ENCODE data around the gene TBCCD1.
"Not testable (repeated sequence)": the region's sequence is repeated elsewhere in the genome, so short reads cannot be mapped to it uniquely, and the experiment has no call there.

Gene TBCCD1

GRCh38 chr3:186588632-186589031 lies 21.5 kb upstream of the TBCCD1 start:
- Histone ChIP-seq H3K4me1 (ENCODE audit: control extremely low read depth in 1 of 4, control insufficient read depth in 4 of 4, insufficient read depth in 4 of 4, low read length in 3 of 4) (no peaks in the 10 kb centered on the region), H3K27me3 (replicated peaks in 2 of 5; ENCODE audit: control insufficient read depth in 4 of 5, insufficient read depth in 5 of 5, low read length in 4 of 5) (no peaks in the 10 kb centered on the region), H3K27ac (ENCODE audit: insufficient read depth in 1 of 2, low read depth in 1 of 2, low read length in 2 of 2, poor library complexity in 1 of 2, severe bottlenecking in 2 of 2) (no peak overlapping the region), H3K9me3 (ENCODE audit: control extremely low read depth in 1 of 5, control insufficient read depth in 4 of 5, insufficient read depth in 2 of 5, low read depth in 1 of 5, low read length in 4 of 5) (no peaks in the 10 kb centered on the region), H3K36me3 (ENCODE audit: control insufficient read depth in 4 of 4, insufficient read depth in 4 of 4, low read length in 3 of 4) (peaks cover 6 to 26% (median 16%) of the 10 kb centered on the region in 4 experiments), H3K4me3 (ENCODE audit: control insufficient read depth in 1 of 7, extremely low read depth in 1 of 7, insufficient read depth in 4 of 7, low read depth in 2 of 7, low read length in 6 of 7) (no peak overlapping the region)
- ChIA-PET POLR2A (interaction anchor here (0.6 kb wide), 1 partner anchor 9 kb away, joined by 6 read pairs; no protein-coding TSS in a partner anchor), CTCF (interaction anchor here (1.6 to 4.3 kb wide), 3 partner anchors 25 to 236 kb away, joined by 4 to 24 read pairs (median 15); partner anchors contain the start of gene AHSG)
- DNase-seq: no peak
- 93% methylated on average over 2 of the region's 2 CpGs for WGBS (ENCODE audit: insufficient coverage)

- H3K9me3 ChIP-seq (ENCODE audit: control extremely low read depth in 1 of 5, control insufficient read depth in 4 of 5, insufficient read depth in 2 of 5, low read depth in 1 of 5, low read length in 4 of 5): no peaks in the 10 kb centered on the region
- no peaks in the 10 kb centered on the region for H3K27me3 ChIP-seq (replicated peaks in 2 of 5; ENCODE audit: control insufficient read depth in 4 of 5, insufficient read depth in 5 of 5, low read length in 4 of 5)
- peaks cover 15 to 41% (median 27%) of the 10 kb centered on the region in 4 experiments for H3K36me3 ChIP-seq (ENCODE audit: control insufficient read depth in 4 of 4, insufficient read depth in 4 of 4, low read length in 3 of 4)
- no peak overlapping the region for H3K4me3 ChIP-seq (ENCODE audit: control insufficient read depth in 1 of 7, extremely low read depth in 1 of 7, insufficient read depth in 4 of 7, low read depth in 2 of 7, low read length in 6 of 7)
- DNase-seq: no peak
- POLR2A ChIA-PET: interaction anchor here (0.6 kb wide), 1 partner anchor 480 kb away, joined by 3 read pairs; no protein-coding TSS in a partner anchor
- H3K4me1 ChIP-seq (ENCODE audit: control extremely low read depth in 1 of 4, control insufficient read depth in 4 of 4, insufficient read depth in 4 of 4, low read length in 3 of 4): no peaks in the 10 kb centered on the region
- CTCF ChIA-PET: interaction anchor here (1.2 to 3.8 kb wide), 3 partner anchors 24 to 234 kb away, joined by 5 to 30 read pairs (median 5); no protein-coding TSS in a partner anchor
- H3K27ac ChIP-seq (ENCODE audit: insufficient read depth in 1 of 2, low read depth in 1 of 2, low read length in 2 of 2, poor library complexity in 1 of 2, severe bottlenecking in 2 of 2): no peak overlapping the region
Observed at GRCh38 chr3:186587183-186587582, 20.0 kb upstream of the TBCCD1 start.

GRCh38 chr3:186586245-186586644 lies 19.1 kb upstream of the TBCCD1 start:
- H3K4me3 ChIP-seq (ENCODE audit: control insufficient read depth in 1 of 7, extremely low read depth in 1 of 7, insufficient read depth in 4 of 7, low read depth in 2 of 7, low read length in 6 of 7); H3K27me3 ChIP-seq (replicated peaks in 2 of 5; ENCODE audit: control insufficient read depth in 4 of 5, insufficient read depth in 5 of 5, low read length in 4 of 5); DNase-seq; H3K27ac ChIP-seq (ENCODE audit: insufficient read depth in 1 of 2, low read depth in 1 of 2, low read length in 2 of 2, poor library complexity in 1 of 2, severe bottlenecking in 2 of 2); H3K4me1 ChIP-seq (ENCODE audit: control extremely low read depth in 1 of 4, control insufficient read depth in 4 of 4, insufficient read depth in 4 of 4, low read length in 3 of 4); H3K9me3 ChIP-seq (ENCODE audit: control extremely low read depth in 1 of 5, control insufficient read depth in 4 of 5, insufficient read depth in 2 of 5, low read depth in 1 of 5, low read length in 4 of 5): not testable (repeated sequence)
- WGBS (ENCODE audit: insufficient coverage): 100% methylated on average over 7 of the region's 9 CpGs
- ChIA-PET POLR2A (interaction anchor here (1.1 to 1.9 kb wide), 3 partner anchors 9 to 16 kb away, joined by 4 to 8 read pairs (median 6); partner anchors contain the start of gene DNAJB11), CTCF (interaction anchor here (2.0 to 3.8 kb wide), 2 partner anchors 8 to 30 kb away, joined by 4 to 30 read pairs; no protein-coding TSS in a partner anchor)
- peaks cover 18 to 50% (median 35%) of the 10 kb centered on the region in 4 experiments for H3K36me3 ChIP-seq (ENCODE audit: control insufficient read depth in 4 of 4, insufficient read depth in 4 of 4, low read length in 3 of 4)

GRCh38 chr3:186583831-186584230 lies 16.7 kb upstream of the TBCCD1 start:
- H3K9me3 ChIP-seq (ENCODE audit: control extremely low read depth in 1 of 5, control insufficient read depth in 4 of 5, insufficient read depth in 2 of 5, low read depth in 1 of 5, low read length in 4 of 5): no peaks in the 10 kb centered on the region
- 100% methylated on average over 4 of the region's 5 CpGs for WGBS (ENCODE audit: insufficient coverage)
- no peaks in the 10 kb centered on the region for H3K27me3 ChIP-seq (replicated peaks in 2 of 5; ENCODE audit: control insufficient read depth in 4 of 5, insufficient read depth in 5 of 5, low read length in 4 of 5)
- no peaks in the 10 kb centered on the region for H3K4me1 ChIP-seq (ENCODE audit: control extremely low read depth in 1 of 4, control insufficient read depth in 4 of 4, insufficient read depth in 4 of 4, low read length in 3 of 4)
- DNase-seq: no peak
- no peak overlapping the region for H3K27ac ChIP-seq (ENCODE audit: insufficient read depth in 1 of 2, low read depth in 1 of 2, low read length in 2 of 2, poor library complexity in 1 of 2, severe bottlenecking in 2 of 2)
- H3K4me3 ChIP-seq (ENCODE audit: control insufficient read depth in 1 of 7, extremely low read depth in 1 of 7, insufficient read depth in 4 of 7, low read depth in 2 of 7, low read length in 6 of 7): no peak overlapping the region
- POLR2A ChIA-PET: interaction anchor here (0.6 to 1.0 kb wide), 3 partner anchors 8 to 587 kb away, joined by 3 read pairs; partner anchors contain the start of gene DNAJB11
- H3K36me3 ChIP-seq (ENCODE audit: control insufficient read depth in 4 of 4, insufficient read depth in 4 of 4, low read length in 3 of 4): peaks cover 24 to 70% (median 54%) of the 10 kb centered on the region in 4 experiments
- CTCF ChIA-PET: interaction anchor here (2.8 to 3.8 kb wide), 2 partner anchors 12 to 32 kb away, joined by 19 to 30 read pairs; partner anchors contain the start of gene DNAJB11

GRCh38 chr3:186582541-186582940 lies 15.4 kb upstream of the TBCCD1 start:
- WGBS (ENCODE audit: insufficient coverage): 94% methylated on average over 5 of the region's 6 CpGs
- Histone ChIP-seq H3K4me1 (ENCODE audit: control extremely low read depth in 1 of 4, control insufficient read depth in 4 of 4, insufficient read depth in 4 of 4, low read length in 3 of 4) (no peaks in the 10 kb centered on the region), H3K36me3 (ENCODE audit: control insufficient read depth in 4 of 4, insufficient read depth in 4 of 4, low read length in 3 of 4) (peaks cover 30 to 77% (median 57%) of the 10 kb centered on the region in 4 experiments), H3K27me3 (replicated peaks in 2 of 5; ENCODE audit: control insufficient read depth in 4 of 5, insufficient read depth in 5 of 5, low read length in 4 of 5) (no peaks in the 10 kb centered on the region), H3K9me3 (ENCODE audit: control extremely low read depth in 1 of 5, control insufficient read depth in 4 of 5, insufficient read depth in 2 of 5, low read depth in 1 of 5, low read length in 4 of 5) (no peaks in the 10 kb centered on the region), H3K27ac (ENCODE audit: insufficient read depth in 1 of 2, low read depth in 1 of 2, low read length in 2 of 2, poor library complexity in 1 of 2, severe bottlenecking in 2 of 2) (no peak overlapping the region), H3K4me3 (ENCODE audit: control insufficient read depth in 1 of 7, extremely low read depth in 1 of 7, insufficient read depth in 4 of 7, low read depth in 2 of 7, low read length in 6 of 7) (no peak overlapping the region)
- CTCF ChIA-PET: interaction anchor here (1.0 kb wide), 1 partner anchor 11 kb away, joined by 3 read pairs; no protein-coding TSS in a partner anchor
- POLR2A ChIA-PET: interaction anchor here (0.7 to 1.9 kb wide), 4 partner anchors 11 to 35 kb away, joined by 3 to 9 read pairs (median 4); partner anchors contain the start of gene DNAJB11
- no peak for DNase-seq

GRCh38 chr3:186580785-186581184 lies 13.6 kb upstream of the TBCCD1 start:
- H3K27ac ChIP-seq (ENCODE audit: insufficient read depth in 1 of 2, low read depth in 1 of 2, low read length in 2 of 2, poor library complexity in 1 of 2, severe bottlenecking in 2 of 2): no peak overlapping the region
- no peak overlapping the region for H3K4me3 ChIP-seq (ENCODE audit: control insufficient read depth in 1 of 7, extremely low read depth in 1 of 7, insufficient read depth in 4 of 7, low read depth in 2 of 7, low read length in 6 of 7)
- peaks cover 36 to 89% (median 66%) of the 10 kb centered on the region in 4 experiments for H3K36me3 ChIP-seq (ENCODE audit: control insufficient read depth in 4 of 4, insufficient read depth in 4 of 4, low read length in 3 of 4)
- H3K4me1 ChIP-seq (ENCODE audit: control extremely low read depth in 1 of 4, control insufficient read depth in 4 of 4, insufficient read depth in 4 of 4, low read length in 3 of 4): no peaks in the 10 kb centered on the region
- CTCF ChIA-PET: interaction anchor here (2.0 kb wide), 1 partner anchor 36 kb away, joined by 6 read pairs; no protein-coding TSS in a partner anchor
- 100% methylated on average over 2 of the region's 3 CpGs for WGBS (ENCODE audit: insufficient coverage)
- H3K27me3 ChIP-seq (replicated peaks in 2 of 5; ENCODE audit: control insufficient read depth in 4 of 5, insufficient read depth in 5 of 5, low read length in 4 of 5): no peaks in the 10 kb centered on the region
- no peaks in the 10 kb centered on the region for H3K9me3 ChIP-seq (ENCODE audit: control extremely low read depth in 1 of 5, control insufficient read depth in 4 of 5, insufficient read depth in 2 of 5, low read depth in 1 of 5, low read length in 4 of 5)
- POLR2A ChIA-PET: interaction anchor here (1.9 kb wide), 1 partner anchor 10 kb away, joined by 9 read pairs; the partner anchor contains the start of gene DNAJB11
- DNase-seq: no peak

- Histone ChIP-seq H3K9me3 (ENCODE audit: control extremely low read depth in 1 of 5, control insufficient read depth in 4 of 5, insufficient read depth in 2 of 5, low read depth in 1 of 5, low read length in 4 of 5) (no peaks in the 10 kb centered on the region), H3K4me3 (ENCODE audit: control insufficient read depth in 1 of 7, extremely low read depth in 1 of 7, insufficient read depth in 4 of 7, low read depth in 2 of 7, low read length in 6 of 7) (no peak overlapping the region), H3K4me1 (ENCODE audit: control extremely low read depth in 1 of 4, control insufficient read depth in 4 of 4, insufficient read depth in 4 of 4, low read length in 3 of 4) (no peaks in the 10 kb centered on the region), H3K27me3 (replicated peaks in 2 of 5; ENCODE audit: control insufficient read depth in 4 of 5, insufficient read depth in 5 of 5, low read length in 4 of 5) (no peaks in the 10 kb centered on the region), H3K36me3 (ENCODE audit: control insufficient read depth in 4 of 4, insufficient read depth in 4 of 4, low read length in 3 of 4) (peaks cover 29 to 73% (median 57%) of the 10 kb centered on the region in 4 experiments), H3K27ac (ENCODE audit: insufficient read depth in 1 of 2, low read depth in 1 of 2, low read length in 2 of 2, poor library complexity in 1 of 2, severe bottlenecking in 2 of 2) (no peak overlapping the region)
- ChIA-PET POLR2A (interaction anchor here (1.5 kb wide), 1 partner anchor 8 kb away, joined by 8 read pairs; no protein-coding TSS in a partner anchor), CTCF (interaction anchor here (3.6 kb wide), 1 partner anchor 38 kb away, joined by 14 read pairs; no protein-coding TSS in a partner anchor)
- 90% methylated on average over 2 of the region's 2 CpGs for WGBS (ENCODE audit: insufficient coverage)
- DNase-seq: no peak
Observed at GRCh38 chr3:186577521-186577920, 10.4 kb upstream of the TBCCD1 start.
